Epithelial cell of proximal tubule (primary cell): ENCODE data around the gene MINK1. TPM values are rescaled to one million over a fixed set of nuclear protein-coding genes. Genes with fewer than 3 reads are reported as not detected.
"Not testable (repeated sequence)": the region's sequence is repeated elsewhere in the genome, so short reads cannot be mapped to it uniquely, and the experiment has no call there.

Experiments
- DNase-seq: peaks from one replicate; pipeline ENCODE4 v3.0.0-alpha.2; 2011; ENCODE audit warnings: low read depth
- H3K4me3 ChIP-seq: 2 replicates; pipeline ENCODE4 v1.5.1; 2011; ENCODE audit warnings: low read depth, mild to moderate bottlenecking, low read length
- CTCF ChIP-seq: conservative IDR thresholded peaks from 2 replicates; pipeline ENCODE4 v1.5.1; 2012; ENCODE audit warnings: low read depth, mild to moderate bottlenecking, low read length
- total RNA-seq: library from RNA; depleted of rRNA; stranded (reverse); fragments of >200 nt; gene quantifications from 2 replicates; pipeline ENCODE4 v1.2.3, GENCODE V29; 2015

MINK1 gene
- total RNA-seq, 1 donor from 2014 or later, result 39.9 TPM

- no peak for DNase-seq
- no peak for TF ChIP-seq CTCF
- H3K4me3 ChIP-seq, result no peak overlapping the region
These were observed 23.3 kb downstream of the MINK1 start for GRCh38 chr17:4856271-4856936.

- no peak for TF ChIP-seq CTCF
- no peak overlapping the region for H3K4me3 ChIP-seq
- DNase-seq, result no peak
These were observed 23.8 kb downstream of the MINK1 start for GRCh38 chr17:4856937-4857314.

DNA sequence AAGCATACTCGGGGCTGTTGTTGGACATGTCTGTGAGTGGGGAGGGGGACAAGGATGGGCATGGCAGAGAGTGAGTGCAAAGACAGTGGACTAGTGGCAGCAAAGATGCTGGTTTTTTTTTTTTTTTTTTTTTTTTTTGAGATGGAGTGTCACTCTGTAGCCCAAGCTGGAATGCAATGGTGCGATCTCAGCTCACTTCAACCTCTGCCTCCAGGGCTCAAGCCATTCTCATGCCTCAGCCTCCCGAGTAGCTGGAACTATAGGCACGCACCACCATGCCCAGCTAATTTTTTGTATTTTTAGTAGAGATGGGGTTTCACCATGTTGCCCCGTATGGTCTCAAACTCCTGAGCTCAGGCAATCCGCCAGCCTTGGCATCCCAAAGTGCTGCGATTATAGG is 24.2 kb downstream of the MINK1 start:
- not testable (repeated sequence) for DNase-seq, H3K4me3 ChIP-seq

DNA sequence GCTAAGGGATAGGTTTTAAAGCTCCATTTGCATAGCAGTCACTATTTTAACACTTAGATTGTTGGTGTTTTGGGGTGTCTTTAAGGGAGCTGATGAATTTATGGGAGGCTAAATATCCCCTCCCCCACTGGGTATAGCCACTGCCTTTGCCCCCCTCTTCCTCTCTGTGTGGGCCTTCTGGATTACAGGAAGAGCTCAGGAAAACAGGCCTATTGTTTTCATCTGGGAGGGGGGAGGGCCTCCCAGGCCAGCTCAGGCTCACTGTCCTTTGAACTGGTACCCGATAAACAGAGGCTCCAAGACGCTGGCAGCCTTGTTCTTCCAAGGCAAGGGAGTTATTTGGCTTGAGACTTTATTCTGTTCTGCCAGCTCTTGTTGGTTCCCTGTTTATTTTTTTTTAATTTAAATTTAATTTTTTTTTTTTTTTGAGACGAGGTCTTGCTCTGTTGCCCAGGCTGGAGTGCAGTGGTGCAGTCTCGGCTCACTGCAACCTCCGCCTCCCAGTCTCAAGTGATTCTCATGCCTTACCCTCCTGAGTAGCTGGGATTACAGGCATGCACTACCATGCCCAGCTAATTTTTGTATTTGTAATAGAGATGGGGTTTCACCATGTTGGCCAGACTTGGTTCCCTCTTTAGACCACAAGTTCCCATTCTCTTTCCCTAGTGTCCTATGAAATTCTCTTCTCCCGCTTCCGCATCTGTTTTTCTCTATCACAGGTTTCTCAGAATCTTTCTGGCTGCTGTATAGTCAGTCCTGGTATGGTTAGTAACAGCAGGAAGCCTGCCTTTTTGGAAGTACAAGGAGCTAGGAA is 25.1 kb downstream of the MINK1 start:
- no peak for DNase-seq
- no peak for TF ChIP-seq CTCF
- peak overlapping the region; percentile 5 for H3K4me3 ChIP-seq

GRCh38 chr17:4858882-4859260 is 25.7 kb downstream of the MINK1 start:
- DNase-seq, result no peak
- no peak for TF ChIP-seq CTCF
- H3K4me3 ChIP-seq, result peak overlapping the region; percentile 16

DNA sequence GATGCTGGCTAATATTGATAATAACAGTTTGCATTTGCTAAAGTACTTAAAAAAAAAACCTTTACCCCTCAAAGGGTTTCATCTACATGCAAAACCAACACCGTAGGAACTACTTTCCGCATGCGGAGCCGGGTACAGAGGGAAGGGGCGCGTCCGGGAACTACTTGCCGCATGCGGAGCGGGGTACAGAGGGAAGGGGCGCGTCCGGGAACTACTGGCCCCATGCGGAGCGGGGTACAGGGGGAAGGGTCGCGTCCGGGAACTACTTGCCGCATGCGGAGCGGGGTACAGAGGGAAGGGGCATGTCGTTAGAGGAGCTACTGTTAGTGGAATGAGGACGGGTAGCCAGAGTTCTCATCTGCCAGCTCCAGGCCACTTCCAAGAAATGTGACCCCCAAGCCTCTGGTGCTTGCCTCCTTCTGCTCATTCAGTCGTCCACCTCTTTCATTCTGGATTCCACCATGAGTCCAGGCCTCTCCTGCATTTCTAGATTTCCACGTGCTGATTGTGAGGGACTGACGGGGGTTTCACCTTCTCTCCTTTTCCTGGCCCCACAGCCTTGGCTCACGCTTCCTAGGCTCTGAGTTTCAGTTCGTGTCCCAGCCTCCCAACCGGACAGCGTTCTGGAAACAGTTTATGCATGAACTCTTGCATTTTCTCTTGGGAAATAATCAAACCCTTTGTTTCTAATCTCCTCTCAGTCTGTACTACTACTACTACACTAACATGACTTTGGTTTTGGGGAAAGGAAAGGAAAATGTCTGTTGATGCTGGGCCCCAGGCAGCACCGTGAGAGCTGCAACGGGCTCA is 26.9 kb downstream of the MINK1 start:
- no peak for TF ChIP-seq CTCF
- no peak for DNase-seq
- H3K4me3 ChIP-seq, result no peak overlapping the region

DNA sequence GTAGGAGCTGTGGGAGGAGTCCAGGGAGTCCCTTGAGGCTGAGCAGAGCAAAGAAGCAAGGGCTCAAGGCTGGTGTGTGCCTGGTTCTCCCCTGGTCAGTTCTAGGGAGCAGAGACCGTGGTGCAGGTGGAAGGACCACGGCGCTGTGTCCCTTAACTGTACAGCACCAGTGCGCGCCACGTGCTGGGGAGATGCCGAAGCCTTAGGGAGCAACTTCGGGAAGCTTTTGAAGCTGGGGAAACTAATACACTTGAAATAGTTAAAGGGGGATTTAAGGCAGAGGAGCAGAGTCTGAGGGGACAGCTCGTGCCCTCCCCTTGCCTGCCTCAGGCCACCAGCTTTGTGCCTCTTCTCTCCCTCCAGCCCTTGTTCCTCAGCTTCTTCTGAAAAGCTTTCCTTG is 27.5 kb downstream of the MINK1 start:
- no peak overlapping the region for H3K4me3 ChIP-seq
- no peak for TF ChIP-seq CTCF
- no peak for DNase-seq
